ENCODE measurements around the gene DNAJA4. TPM values are rescaled to one million over a fixed set of nuclear protein-coding genes. Genes with fewer than 3 reads are reported as not detected.
"Not testable (repeated sequence)": the region's sequence is repeated elsewhere in the genome, so short reads cannot be mapped to it uniquely, and the experiment has no call there.

The DNAJA4 gene
- polyA plus RNA-seq, 1 experiment: 2.8 TPM

DNA sequence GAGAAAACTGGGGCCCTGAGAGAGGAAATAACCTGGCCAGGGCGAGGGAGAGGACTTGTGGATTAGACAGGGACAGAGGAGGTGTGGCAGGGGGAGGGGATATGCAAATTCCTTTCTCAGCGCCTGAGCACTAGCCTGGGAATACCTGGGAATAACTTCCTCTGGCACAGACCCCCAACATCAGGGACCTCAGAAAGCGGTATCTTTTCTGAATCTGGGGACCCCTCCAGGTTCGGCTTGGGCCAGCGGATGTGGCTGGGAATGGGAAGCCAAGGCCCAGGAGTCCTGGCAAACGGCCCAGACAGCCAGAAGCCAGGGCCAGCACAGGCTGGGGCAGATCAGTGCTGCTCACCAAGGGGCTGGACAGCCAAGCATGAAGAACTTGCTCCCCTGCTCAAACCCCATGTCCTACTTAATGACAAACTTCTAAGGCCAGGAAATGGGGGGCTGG is 20.8 kb upstream of the DNAJA4 start:
- H3K27me3 ChIP-seq (ENCODE audit: control insufficient read depth, insufficient read depth, low read length): peaks cover 3% of the 10 kb centered on the region
- ChIA-PET POLR2A (no interaction called here), CTCF (interaction anchor here (1.2 to 10.3 kb wide), 4 partner anchors 112 to 285 kb away, joined by 4 to 177 read pairs (median 11); partner anchors contain the start of gene CIB2)
- no peak overlapping the region for H3K4me3 ChIP-seq (ENCODE audit: low read depth, low read length)
- TF ChIP-seq, protein P1, sequence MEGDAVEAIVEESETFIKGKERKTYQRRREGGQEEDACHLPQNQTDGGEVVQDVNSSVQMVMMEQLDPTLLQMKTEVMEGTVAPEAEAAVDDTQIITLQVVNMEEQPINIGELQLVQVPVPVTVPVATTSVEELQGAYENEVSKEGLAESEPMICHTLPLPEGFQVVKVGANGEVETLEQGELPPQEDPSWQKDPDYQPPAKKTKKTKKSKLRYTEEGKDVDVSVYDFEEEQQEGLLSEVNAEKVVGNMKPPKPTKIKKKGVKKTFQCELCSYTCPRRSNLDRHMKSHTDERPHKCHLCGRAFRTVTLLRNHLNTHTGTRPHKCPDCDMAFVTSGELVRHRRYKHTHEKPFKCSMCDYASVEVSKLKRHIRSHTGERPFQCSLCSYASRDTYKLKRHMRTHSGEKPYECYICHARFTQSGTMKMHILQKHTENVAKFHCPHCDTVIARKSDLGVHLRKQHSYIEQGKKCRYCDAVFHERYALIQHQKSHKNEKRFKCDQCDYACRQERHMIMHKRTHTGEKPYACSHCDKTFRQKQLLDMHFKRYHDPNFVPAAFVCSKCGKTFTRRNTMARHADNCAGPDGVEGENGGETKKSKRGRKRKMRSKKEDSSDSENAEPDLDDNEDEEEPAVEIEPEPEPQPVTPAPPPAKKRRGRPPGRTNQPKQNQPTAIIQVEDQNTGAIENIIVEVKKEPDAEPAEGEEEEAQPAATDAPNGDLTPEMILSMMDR (IDR thresholded peaks at IDR 0.05; ENCODE audit: insufficient read depth, low read depth, low read length): no peak
- no peak for DNase-seq (ENCODE audit: low read depth)
- no peaks in the 10 kb centered on the region for H3K36me3 ChIP-seq (ENCODE audit: control insufficient read depth, insufficient read depth, low read length)

DNA sequence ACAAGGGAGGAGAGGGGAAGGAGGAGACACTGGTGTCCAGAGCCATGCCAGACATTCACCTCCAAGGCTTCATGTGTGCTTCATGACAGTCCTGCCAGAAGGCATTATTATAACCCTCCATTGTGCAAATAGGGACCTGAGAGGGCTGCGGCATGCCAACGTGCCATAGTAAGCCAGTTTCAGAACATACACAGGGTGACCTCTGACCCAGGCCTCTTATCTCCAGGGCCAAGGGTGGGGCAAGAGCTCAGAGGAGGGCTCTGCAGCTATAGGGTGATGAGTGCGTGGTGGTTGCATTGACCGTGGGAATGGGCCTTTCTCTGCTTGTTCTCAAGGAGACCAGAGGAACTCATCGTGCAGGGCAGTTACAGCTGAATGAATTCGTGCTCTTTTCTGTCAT is 20.3 kb upstream of the DNAJA4 start:
- H3K4me3 ChIP-seq (ENCODE audit: low read depth, low read length): no peak overlapping the region
- POLR2A ChIA-PET: no interaction called here
- CTCF ChIA-PET: interaction anchor here (0.7 to 10.3 kb wide), 7 partner anchors 30 to 286 kb away, joined by 3 to 177 read pairs (median 4); partner anchors contain the start of gene CIB2
- H3K27me3 ChIP-seq (ENCODE audit: control insufficient read depth, insufficient read depth, low read length): peaks cover 3% of the 10 kb centered on the region
- no peaks in the 10 kb centered on the region for H3K36me3 ChIP-seq (ENCODE audit: control insufficient read depth, insufficient read depth, low read length)
- no peak for DNase-seq (ENCODE audit: low read depth)
- TF ChIP-seq, protein P1 (IDR thresholded peaks at IDR 0.05; ENCODE audit: insufficient read depth, low read depth, low read length): no peak

DNA sequence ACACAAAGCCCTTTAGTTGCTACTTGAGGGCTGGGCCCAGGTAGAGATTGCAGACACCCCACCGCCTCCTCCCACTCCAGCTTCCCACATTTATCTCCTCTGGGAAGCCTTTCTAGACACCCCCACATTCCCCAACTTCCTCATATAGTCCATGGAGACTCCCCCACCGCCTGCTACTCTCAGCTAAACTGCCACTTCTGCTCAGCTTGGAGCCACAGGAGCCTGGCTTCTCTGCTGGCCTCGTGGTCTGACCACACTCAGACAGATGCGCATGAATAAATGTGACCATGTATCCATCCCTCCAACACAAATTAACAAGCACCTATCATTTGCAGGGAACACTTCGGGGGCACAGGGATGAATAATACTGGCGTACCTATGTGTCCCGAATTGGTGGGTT is 19.5 kb upstream of the DNAJA4 start:
- Histone ChIP-seq H3K4me3 (ENCODE audit: low read depth, low read length) (no peak overlapping the region), H3K36me3 (ENCODE audit: control insufficient read depth, insufficient read depth, low read length) (no peaks in the 10 kb centered on the region), H3K27me3 (ENCODE audit: control insufficient read depth, insufficient read depth, low read length) (peaks cover 3% of the 10 kb centered on the region)
- DNase-seq (ENCODE audit: low read depth): no peak
- TF ChIP-seq, protein P1 (IDR thresholded peaks at IDR 0.05; ENCODE audit: insufficient read depth, low read depth, low read length): no peak
- ChIA-PET CTCF (interaction anchor here (0.7 to 10.3 kb wide), 7 partner anchors 31 to 286 kb away, joined by 3 to 177 read pairs (median 4); partner anchors contain the start of gene CIB2), POLR2A (no interaction called here)

DNA sequence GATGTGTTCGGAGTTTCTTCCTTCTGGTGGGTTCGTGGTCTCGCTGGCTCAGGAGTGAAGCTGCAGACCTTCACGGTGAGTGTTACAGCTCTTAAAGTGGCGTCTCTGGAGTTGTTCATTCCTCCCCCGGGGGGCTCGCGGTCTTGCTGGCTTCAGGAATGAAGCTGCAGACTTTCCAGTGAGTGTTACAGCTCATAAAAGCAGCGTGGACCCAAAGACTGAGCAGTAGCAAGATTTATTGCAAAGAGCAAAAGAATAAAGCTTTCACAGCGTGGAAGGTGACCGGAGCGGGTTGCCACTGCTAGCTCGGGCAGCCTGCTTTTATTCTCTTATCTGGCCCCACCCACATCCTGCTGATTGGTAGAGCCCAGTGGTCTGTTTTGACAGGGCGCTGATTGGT is 19.0 kb upstream of the DNAJA4 start:
- POLR2A ChIA-PET; H3K36me3 ChIP-seq (ENCODE audit: control insufficient read depth, insufficient read depth, low read length); DNase-seq (ENCODE audit: low read depth); H3K27me3 ChIP-seq (ENCODE audit: control insufficient read depth, insufficient read depth, low read length); H3K4me3 ChIP-seq (ENCODE audit: low read depth, low read length): not testable (repeated sequence)
- CTCF ChIA-PET: interaction anchor here (0.6 to 10.3 kb wide), 6 partner anchors 32 to 286 kb away, joined by 3 to 177 read pairs (median 5); partner anchors contain the start of gene CIB2

DNA sequence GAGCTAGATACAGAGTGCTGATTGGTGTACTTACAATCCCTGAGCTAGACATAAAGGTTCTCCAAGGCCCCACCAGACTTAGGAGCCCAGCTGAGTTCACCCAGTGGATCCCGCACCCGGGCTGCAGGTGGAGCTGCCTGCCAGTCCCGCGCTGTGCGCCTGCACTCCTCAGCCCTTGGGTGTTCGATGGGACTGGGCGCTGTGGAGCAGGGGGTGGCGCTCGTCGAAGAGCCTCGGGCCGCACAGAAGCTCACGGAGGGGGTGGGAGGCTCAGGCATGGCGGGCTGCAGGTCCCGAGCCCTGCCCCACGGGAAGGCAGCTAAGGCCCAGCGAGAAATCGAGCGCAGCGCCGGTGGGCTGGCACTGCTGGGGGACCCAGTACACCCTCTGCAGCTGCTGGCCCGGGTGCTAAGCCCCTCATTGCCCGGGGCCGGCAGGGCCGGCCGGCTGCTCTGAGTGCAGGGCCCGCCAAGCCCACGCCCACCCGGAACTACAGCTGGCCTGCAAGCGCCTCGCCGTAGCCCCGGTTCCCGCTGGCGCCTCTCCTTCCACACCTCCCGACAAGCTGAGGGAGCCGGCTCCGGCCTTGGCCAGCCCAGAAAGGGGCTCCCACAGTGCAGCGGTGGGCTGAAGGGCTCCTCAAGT is 18.3 kb upstream of the DNAJA4 start:
- CTCF ChIA-PET: interaction anchor here (0.6 to 10.3 kb wide), 3 partner anchors 115 to 147 kb away, joined by 3 to 177 read pairs (median 7); partner anchors contain the start of gene CIB2
- POLR2A ChIA-PET; DNase-seq (ENCODE audit: low read depth); H3K4me3 ChIP-seq (ENCODE audit: low read depth, low read length); H3K36me3 ChIP-seq (ENCODE audit: control insufficient read depth, insufficient read depth, low read length); H3K27me3 ChIP-seq (ENCODE audit: control insufficient read depth, insufficient read depth, low read length): not testable (repeated sequence)

DNA sequence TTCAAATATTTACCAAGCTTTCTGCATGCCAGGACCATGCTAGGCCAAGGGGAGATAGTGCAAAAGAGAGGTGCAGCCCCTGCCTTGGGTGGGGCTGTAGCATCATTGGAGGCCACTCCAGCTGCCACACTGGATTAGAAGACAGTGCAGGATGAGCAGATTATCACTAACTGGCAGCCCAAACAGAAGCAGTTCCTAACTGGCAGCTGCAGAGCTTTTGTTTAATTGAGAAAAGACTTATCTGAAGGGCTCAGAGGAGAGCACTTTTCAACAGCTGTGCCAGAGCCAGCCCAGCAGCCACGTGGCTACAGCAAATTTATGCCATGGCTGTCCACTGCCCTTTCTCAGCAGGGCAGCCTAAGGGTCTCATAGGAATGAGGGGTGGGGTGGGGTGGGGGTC is 16.5 kb upstream of the DNAJA4 start:
- no peak for DNase-seq (ENCODE audit: low read depth)
- Histone ChIP-seq H3K27me3 (ENCODE audit: control insufficient read depth, insufficient read depth, low read length) (peaks cover 3% of the 10 kb centered on the region; the same call in 1 of the 2 replicates), H3K4me3 (ENCODE audit: low read depth, low read length) (no peak overlapping the region), H3K36me3 (ENCODE audit: control insufficient read depth, insufficient read depth, low read length) (no peaks in the 10 kb centered on the region)
- POLR2A ChIA-PET: no interaction called here
- TF ChIP-seq, protein P1 (IDR thresholded peaks at IDR 0.05; ENCODE audit: insufficient read depth, low read depth, low read length): no peak
- CTCF ChIA-PET: interaction anchor here (10.3 kb wide), 1 partner anchor 137 kb away, joined by 177 read pairs; no protein-coding TSS in a partner anchor
